K562 (cell line): ENCODE data around the gene MFSD8. TPM values are rescaled to one million over a fixed set of nuclear protein-coding genes. Genes with fewer than 3 reads are reported as not detected.

Source experiments
- CAMTA2 ChIP-seq: fragments of 250-450 bp; sonication (Bioruptor Pico); conservative IDR thresholded peaks from 2 replicates; pipeline ENCODE4 v1.5.1; 2022
- CTBP1 ChIP-seq: fragments of 450-650 bp; IDR thresholded peaks from 2 replicates; pipeline ENCODE4 v1.6.1; 2016; ENCODE audit warnings: borderline replicate concordance
- JUN ChIP-seq, 2 experiments: sonication (generic) in 1 of 2; formaldehyde crosslinking in 1 of 2; IDR thresholded peaks; 2 replicates each; pipeline versions ENCODE4 v1.6.1 to v1.8.0; 2012 to 2022; ENCODE audit warnings: borderline replicate concordance in 2 of 2, mild to moderate bottlenecking in 2 of 2, improper control_type of control experiment in 1 of 2, low read depth in 1 of 2, low read length in 1 of 2, missing genetic modification reagents in 1 of 2
- MEF2A ChIP-seq: IDR thresholded peaks from 2 replicates; pipeline ENCODE4 v1.6.1; 2011; ENCODE audit warnings: low read depth, mild to moderate bottlenecking, low read length, moderate library complexity; ENCODE audit not compliant: control insufficient read depth
- NCOA4 ChIP-seq: fragments of 450-650 bp; IDR thresholded peaks from 2 replicates; pipeline ENCODE4 v1.6.1; 2018; ENCODE audit warnings: mild to moderate bottlenecking; ENCODE audit not compliant: partially characterized antibody
- NR2F6 ChIP-seq: fragments of 450-650 bp; formaldehyde crosslinking; IDR thresholded peaks from 2 replicates; pipeline ENCODE4 v1.4.0; 2020; ENCODE audit warnings: mild to moderate bottlenecking
- PHB ChIP-seq: fragments of 250-450 bp; sonication (Bioruptor Pico); IDR thresholded peaks from 2 replicates; pipeline ENCODE4 v1.5.0; 2021
- PHB2 ChIP-seq: fragments of 450-650 bp; IDR thresholded peaks from 2 replicates; pipeline ENCODE4 v1.6.1; 2017; ENCODE audit warnings: low read depth
- PML ChIP-seq: IDR thresholded peaks from 2 replicates; pipeline ENCODE4 v1.6.1; 2012; ENCODE audit warnings: low read length, inconsistent platforms
- POU5F1 ChIP-seq: fragments of 150-350 bp; IDR thresholded peaks from 2 replicates; pipeline ENCODE4 v1.6.1; 2014; ENCODE audit warnings: borderline replicate concordance, low read length, low read depth, mild to moderate bottlenecking; ENCODE audit not compliant: partially characterized antibody
- RBM34 ChIP-seq: fragments of 200-400 bp; formaldehyde crosslinking; IDR thresholded peaks from 2 replicates; pipeline ENCODE4 v1.6.1; 2018; ENCODE audit warnings: low read length, borderline replicate concordance; ENCODE audit not compliant: insufficient read depth
- TARDBP ChIP-seq: fragments of 450-650 bp; IDR thresholded peaks from 2 replicates; pipeline ENCODE4 v1.6.1; 2016
- polyA plus RNA-seq, 8 experiments: library from polyadenylated mRNA; depleted of rRNA in 4 of 8; stranded (reverse) in 5 of 8; unstranded in 3 of 8; fragments of >200 nt; fragmentation: Nextera tagmentation in 2 of 8; fragmentation: Illumina TruSeq in 1 of 8; extraction: Ambion mirVana in 2 of 8; extraction: Trizol in 1 of 8; gene quantifications; 2 replicates each; pipeline versions ENCODE4 v1.2.1 to v1.2.3, GENCODE V29; 2011 to 2014; ENCODE audit warnings: inconsistent platforms in 1 of 8, missing spikeins in 1 of 8
- total RNA-seq, 7 experiments: library from RNA; depleted of rRNA in 6 of 7; stranded (reverse); fragments of >200 nt in 6 of 7; fragmentation: Illumina TruSeq in 2 of 7; extraction: Trizol in 2 of 7; gene quantifications; 2 replicates each; pipeline versions ENCODE4 v1.2.1 to v1.2.3, GENCODE V29; 2011 to 2021; ENCODE audit warnings: low replicate concordance in 1 of 7
- TF ChIP-seq, protein P1 (sequence below): fragments of 450-650 bp; IDR thresholded peaks from 2 replicates; pipeline ENCODE4 v1.6.1; 2017; ENCODE audit warnings: antibody characterized with exemption
- TF ChIP-seq, protein P2 (sequence below), 3 experiments: IDR thresholded peaks in 2 of 3; conservative IDR thresholded peaks in 1 of 3; 2 replicates each; pipeline ENCODE4 v1.5.1; 2011 to 2012; ENCODE audit warnings: low read length in 3 of 3, mild to moderate bottlenecking in 3 of 3, control low read depth in 2 of 3, improper control_type of control experiment in 1 of 3, inconsistent platforms in 1 of 3, low read depth in 1 of 3, mixed read lengths in 1 of 3, moderate library complexity in 1 of 3; ENCODE audit not compliant: insufficient read depth in 2 of 3
- TF ChIP-seq, protein P3 (sequence below): sonication (generic); formaldehyde crosslinking; IDR thresholded peaks from 2 replicates; pipeline ENCODE4 v1.5.0; 2020; ENCODE audit warnings: missing genetic modification reagents
- TF ChIP-seq, protein P4 (sequence below), 3 experiments: fragments of 200-800 bp in 1 of 3; sonication (Bioruptor generic) in 1 of 3; sonication (generic) in 1 of 3; formaldehyde crosslinking in 1 of 3; IDR thresholded peaks; 2 replicates each; pipeline versions ENCODE4 v1.6.1 to v1.8.0; 2016 to 2022; ENCODE audit warnings: mild to moderate bottlenecking in 2 of 3, missing compliant biosample characterization in 2 of 3, missing genetic modification characterization in 2 of 3, missing genetic modification reagents in 1 of 3

The MFSD8 gene
- total and polyA plus RNA-seq, 9 of the 15 experiments (the other 6 are each of a cell fraction or from before 2014, with no cell fraction given), result 7.0 to 27.2 (median 18.7) TPM

DNA sequence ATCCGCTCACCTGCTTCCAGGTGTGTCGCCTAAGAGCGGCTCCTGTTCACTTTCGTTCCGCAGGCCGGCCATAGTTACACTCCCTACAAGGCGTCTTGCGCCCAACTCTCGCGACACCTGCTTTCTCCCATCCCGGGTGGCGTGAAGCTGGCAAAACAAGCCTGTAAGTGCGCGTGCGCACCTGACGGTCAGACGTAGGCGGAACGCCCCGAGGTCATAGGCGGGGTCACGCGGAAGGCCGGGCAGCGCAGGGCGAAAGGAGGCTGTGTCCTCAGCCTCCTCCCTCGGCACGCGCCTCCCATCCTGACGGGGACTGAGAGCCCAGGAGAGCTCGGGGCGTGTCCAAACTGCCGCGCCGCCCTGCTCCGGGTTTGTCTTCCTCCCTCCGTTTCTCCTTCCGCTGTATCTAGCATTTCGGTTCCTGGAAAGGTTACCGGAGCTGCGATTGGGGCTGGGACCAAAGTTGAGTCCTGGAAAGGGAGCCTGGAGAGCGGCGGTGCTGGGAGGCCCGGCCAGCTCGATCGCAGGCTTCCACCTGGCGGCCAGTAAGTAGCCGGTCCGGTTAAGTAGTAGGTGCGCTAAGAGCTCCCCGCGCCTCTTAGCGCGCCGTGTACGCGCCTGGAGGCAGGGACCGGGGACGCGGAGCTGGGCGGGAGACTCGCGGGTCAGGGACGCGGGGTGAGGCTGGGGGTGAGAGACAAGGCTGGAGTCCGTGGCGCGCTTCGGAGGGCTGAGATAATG is at the start of gene MFSD8, which contains the start of gene ABHD18 (continued):
- peak; percentile 97 for TF ChIP-seq CTBP1
- TF ChIP-seq, protein P1, sequence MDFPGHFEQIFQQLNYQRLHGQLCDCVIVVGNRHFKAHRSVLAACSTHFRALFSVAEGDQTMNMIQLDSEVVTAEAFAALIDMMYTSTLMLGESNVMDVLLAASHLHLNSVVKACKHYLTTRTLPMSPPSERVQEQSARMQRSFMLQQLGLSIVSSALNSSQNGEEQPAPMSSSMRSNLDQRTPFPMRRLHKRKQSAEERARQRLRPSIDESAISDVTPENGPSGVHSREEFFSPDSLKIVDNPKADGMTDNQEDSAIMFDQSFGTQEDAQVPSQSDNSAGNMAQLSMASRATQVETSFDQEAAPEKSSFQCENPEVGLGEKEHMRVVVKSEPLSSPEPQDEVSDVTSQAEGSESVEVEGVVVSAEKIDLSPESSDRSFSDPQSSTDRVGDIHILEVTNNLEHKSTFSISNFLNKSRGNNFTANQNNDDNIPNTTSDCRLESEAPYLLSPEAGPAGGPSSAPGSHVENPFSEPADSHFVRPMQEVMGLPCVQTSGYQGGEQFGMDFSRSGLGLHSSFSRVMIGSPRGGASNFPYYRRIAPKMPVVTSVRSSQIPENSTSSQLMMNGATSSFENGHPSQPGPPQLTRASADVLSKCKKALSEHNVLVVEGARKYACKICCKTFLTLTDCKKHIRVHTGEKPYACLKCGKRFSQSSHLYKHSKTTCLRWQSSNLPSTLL, result no peak
- TF ChIP-seq, protein P2, sequence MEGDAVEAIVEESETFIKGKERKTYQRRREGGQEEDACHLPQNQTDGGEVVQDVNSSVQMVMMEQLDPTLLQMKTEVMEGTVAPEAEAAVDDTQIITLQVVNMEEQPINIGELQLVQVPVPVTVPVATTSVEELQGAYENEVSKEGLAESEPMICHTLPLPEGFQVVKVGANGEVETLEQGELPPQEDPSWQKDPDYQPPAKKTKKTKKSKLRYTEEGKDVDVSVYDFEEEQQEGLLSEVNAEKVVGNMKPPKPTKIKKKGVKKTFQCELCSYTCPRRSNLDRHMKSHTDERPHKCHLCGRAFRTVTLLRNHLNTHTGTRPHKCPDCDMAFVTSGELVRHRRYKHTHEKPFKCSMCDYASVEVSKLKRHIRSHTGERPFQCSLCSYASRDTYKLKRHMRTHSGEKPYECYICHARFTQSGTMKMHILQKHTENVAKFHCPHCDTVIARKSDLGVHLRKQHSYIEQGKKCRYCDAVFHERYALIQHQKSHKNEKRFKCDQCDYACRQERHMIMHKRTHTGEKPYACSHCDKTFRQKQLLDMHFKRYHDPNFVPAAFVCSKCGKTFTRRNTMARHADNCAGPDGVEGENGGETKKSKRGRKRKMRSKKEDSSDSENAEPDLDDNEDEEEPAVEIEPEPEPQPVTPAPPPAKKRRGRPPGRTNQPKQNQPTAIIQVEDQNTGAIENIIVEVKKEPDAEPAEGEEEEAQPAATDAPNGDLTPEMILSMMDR (IDR thresholded peaks at IDR 0.05 in 2 of 3, conservative IDR thresholded peaks at IDR 0.05 in 1 of 3; ENCODE audit: insufficient read depth in 2 of 3, low read depth in 1 of 3, low read length in 3 of 3), result peak; percentile 53 to 63 (median 60)
- no peak for TF ChIP-seq PHB (CRISPR knock-in tag)
- TF ChIP-seq NCOA4, result no peak
- TF ChIP-seq TARDBP, result peak; percentile 44; the same call in 1 of the 2 replicates
- TF ChIP-seq PHB2, result no peak
- TF ChIP-seq MEF2A, result no peak
- TF ChIP-seq PML, result peak; percentile 70
- no peak for TF ChIP-seq POU5F1
- TF ChIP-seq, protein P3, sequence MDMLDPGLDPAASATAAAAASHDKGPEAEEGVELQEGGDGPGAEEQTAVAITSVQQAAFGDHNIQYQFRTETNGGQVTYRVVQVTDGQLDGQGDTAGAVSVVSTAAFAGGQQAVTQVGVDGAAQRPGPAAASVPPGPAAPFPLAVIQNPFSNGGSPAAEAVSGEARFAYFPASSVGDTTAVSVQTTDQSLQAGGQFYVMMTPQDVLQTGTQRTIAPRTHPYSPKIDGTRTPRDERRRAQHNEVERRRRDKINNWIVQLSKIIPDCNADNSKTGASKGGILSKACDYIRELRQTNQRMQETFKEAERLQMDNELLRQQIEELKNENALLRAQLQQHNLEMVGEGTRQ, result peak; percentile 32; the same call in 1 of the 2 replicates
- TF ChIP-seq CAMTA2 (CRISPR knock-in tag), result no peak
- TF ChIP-seq RBM34, result no peak
- TF ChIP-seq, protein P4, sequence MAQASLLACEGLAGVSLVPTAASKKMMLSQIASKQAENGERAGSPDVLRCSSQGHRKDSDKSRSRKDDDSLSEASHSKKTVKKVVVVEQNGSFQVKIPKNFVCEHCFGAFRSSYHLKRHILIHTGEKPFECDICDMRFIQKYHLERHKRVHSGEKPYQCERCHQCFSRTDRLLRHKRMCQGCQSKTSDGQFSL (CRISPR knock-in tag; IDR thresholded peaks at IDR 0.05), result 0 out of 2 replicates have a peak, but pooled peaks have one; percentile 35
- TF ChIP-seq, protein P4 (tag; IDR thresholded peaks at IDR 0.05), result no peak
- TF ChIP-seq JUN (IDR thresholded peaks at IDR 0.05; ENCODE audit: borderline replicate concordance, low read depth, low read length), result peak; percentile 48; the same call in 1 of the 2 replicates
- no peak; the same call in 1 of the 2 replicates for TF ChIP-seq JUN (CRISPR knock-in tag; IDR thresholded peaks at IDR 0.05; ENCODE audit: borderline replicate concordance)
- no peak for TF ChIP-seq NR2F6 (CRISPR knock-in tag)
